Activated T-helper 1 cell treated with anti-CD3 and anti-CD28 coated beads, Interleukin-12 subunit alpha, Interleukin-12 subunit beta, Interleukin-2, Interleukin-4 antibody, amounts not matched to agents 30 ng/mL and 10 ng/mL and 1 ng/mL, durations not matched to agents 14 hours and 24 hours and 36 hours (primary cell): ENCODE results near the gene GPX8. TPM values are rescaled to one million over a fixed set of nuclear protein-coding genes. Genes with fewer than 3 reads are reported as not detected.

Experiments
- DNase-seq: peaks from one replicate; pipeline ENCODE4 v3.0.0; 2021; ENCODE audit warnings: low spot score
- H3K27ac Mint-ChIP-seq: one replicate; pipeline ENCODE4 v1.8.0; 2021; ENCODE audit warnings: mild to moderate bottlenecking, mixed read lengths
- H3K27me3 Mint-ChIP-seq: one replicate; pipeline ENCODE4 v1.8.0; 2022; ENCODE audit warnings: mild to moderate bottlenecking, moderate library complexity, mixed read lengths; ENCODE audit not compliant: insufficient read depth
- H3K36me3 Mint-ChIP-seq: one replicate; pipeline ENCODE4 v1.8.0; 2021; ENCODE audit warnings: low read depth, mixed read lengths
- H3K4me1 Mint-ChIP-seq: one replicate; pipeline ENCODE4 v1.8.0; 2021; ENCODE audit warnings: low read depth, mixed read lengths
- H3K4me3 Mint-ChIP-seq: one replicate; pipeline ENCODE4 v1.8.0; 2021; ENCODE audit warnings: mild to moderate bottlenecking, moderate library complexity, mixed read lengths
- H3K9me3 Mint-ChIP-seq: one replicate; pipeline ENCODE4 v1.8.0; 2021; ENCODE audit warnings: mixed read lengths
- intact Hi-C: fragments of 100-400 bp; cut with micrococcal nuclease; formaldehyde crosslinking; loops from one replicate; pipeline ENCODE4 v1.15.1; 2024
- total RNA-seq: library from RNA; stranded (reverse); gene quantifications from 2 replicates; pipeline ENCODE4 v1.2.3, GENCODE V29; 2022

GPX8 gene
- total RNA-seq, 1 donor from 2014 or later = not detected

GRCh38 chr5:55176176-55176818 is 16.3 kb downstream of the GPX8 start:
- no peaks in the 10 kb centered on the region for H3K9me3 Mint-ChIP-seq
- H3K4me1 Mint-ChIP-seq = peaks cover 51% of the 10 kb centered on the region
- peaks cover 81% of the 10 kb centered on the region for H3K27me3 Mint-ChIP-seq
- peak overlapping the region; percentile 65 for H3K4me3 Mint-ChIP-seq
- no peak for DNase-seq
- no peaks in the 10 kb centered on the region for H3K36me3 Mint-ChIP-seq
- intact Hi-C loops = loop anchor here (10.0 kb wide), 1 partner anchor 239 kb away; no protein-coding TSS in a partner anchor
- peak overlapping the region; percentile 21 for H3K27ac Mint-ChIP-seq

GRCh38 chr5:55177078-55177477 is 17.1 kb downstream of the GPX8 start:
- H3K4me1 Mint-ChIP-seq = peaks cover 46% of the 10 kb centered on the region
- intact Hi-C loops = loop anchor here (10.0 kb wide), 1 partner anchor 238 kb away; no protein-coding TSS in a partner anchor
- no peaks in the 10 kb centered on the region for H3K36me3 Mint-ChIP-seq
- no peak for DNase-seq
- peaks cover 84% of the 10 kb centered on the region for H3K27me3 Mint-ChIP-seq
- H3K27ac Mint-ChIP-seq = no peak overlapping the region
- H3K4me3 Mint-ChIP-seq = no peak overlapping the region
- no peaks in the 10 kb centered on the region for H3K9me3 Mint-ChIP-seq

- H3K27me3 Mint-ChIP-seq = peaks cover 81% of the 10 kb centered on the region
- H3K9me3 Mint-ChIP-seq = no peaks in the 10 kb centered on the region
- H3K36me3 Mint-ChIP-seq = no peaks in the 10 kb centered on the region
- DNase-seq = no peak
- H3K27ac Mint-ChIP-seq = no peak overlapping the region
- H3K4me1 Mint-ChIP-seq = peaks cover 27% of the 10 kb centered on the region
- no peak overlapping the region for H3K4me3 Mint-ChIP-seq
- intact Hi-C loops = no loop called here
These were observed 20.0 kb downstream of the GPX8 start for GRCh38 chr5:55180016-55180415.

DNA sequence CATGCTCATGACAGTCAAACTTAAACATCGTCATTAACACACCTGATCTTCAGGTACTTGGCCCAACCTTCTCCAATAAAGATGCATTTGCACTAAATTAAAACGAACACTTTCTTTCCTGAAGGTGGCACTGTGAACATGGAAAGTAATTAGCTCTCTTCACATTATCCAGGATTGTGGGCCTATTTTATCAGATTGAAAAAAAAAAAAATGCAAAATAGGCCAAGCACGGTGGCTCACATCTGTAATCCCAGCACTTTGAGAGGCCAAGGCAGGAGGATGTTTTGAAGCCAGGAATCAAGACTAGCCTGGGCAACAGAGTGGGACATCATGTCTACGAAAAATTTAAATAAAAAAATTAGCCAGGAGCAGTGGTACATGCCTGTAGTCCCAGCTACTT is 27.4 kb downstream of the GPX8 start:
- no peak overlapping the region for H3K27ac Mint-ChIP-seq
- DNase-seq = no peak
- peaks cover 62% of the 10 kb centered on the region for H3K27me3 Mint-ChIP-seq
- H3K36me3 Mint-ChIP-seq = no peaks in the 10 kb centered on the region
- intact Hi-C loops = no loop called here
- H3K4me1 Mint-ChIP-seq = no peaks in the 10 kb centered on the region
- no peak overlapping the region for H3K4me3 Mint-ChIP-seq
- H3K9me3 Mint-ChIP-seq = no peaks in the 10 kb centered on the region

DNA sequence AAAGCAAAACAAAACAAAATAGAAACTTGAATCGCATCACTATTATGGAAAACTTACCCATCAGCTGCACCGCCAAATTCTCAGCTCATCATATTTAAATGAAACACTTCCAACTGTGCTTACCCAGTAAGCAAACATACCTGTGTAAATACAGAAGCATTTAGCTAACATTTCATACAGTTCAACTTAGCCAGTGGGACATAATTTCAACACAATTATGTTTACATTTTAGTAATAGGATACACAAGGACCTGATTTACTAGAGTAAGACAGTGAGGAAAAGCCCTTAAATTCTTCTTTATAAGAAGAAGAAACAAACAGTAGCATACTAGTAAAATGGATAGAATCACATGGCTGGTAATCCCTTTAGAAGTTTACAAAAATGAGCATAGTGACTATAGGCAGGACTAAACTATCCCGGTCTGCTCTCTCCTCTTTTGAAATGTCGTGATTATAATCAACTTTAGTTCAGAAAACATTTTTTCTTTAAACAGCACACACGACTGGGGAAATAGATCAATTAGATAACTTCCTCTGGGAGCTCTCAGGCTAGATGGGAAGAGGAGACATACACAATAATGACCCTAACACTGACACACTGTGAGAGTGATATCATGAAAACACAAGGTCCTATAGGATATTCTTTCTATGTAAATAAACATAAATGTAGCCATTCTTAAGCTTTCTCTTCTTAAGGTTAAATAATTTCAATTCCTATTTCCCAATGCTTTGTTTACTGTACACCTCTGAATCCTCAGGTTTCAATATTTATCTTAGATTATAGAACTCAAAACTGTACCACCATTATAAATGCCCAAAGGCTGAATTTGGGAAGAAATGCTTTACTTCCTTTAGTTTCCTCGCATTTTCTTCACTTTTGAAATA is 28.9 kb downstream of the GPX8 start:
- DNase-seq = no peak
- Mint-ChIP-seq H3K27ac (no peak overlapping the region), H3K4me3 (no peak overlapping the region), H3K27me3 (peaks cover 64% of the 10 kb centered on the region), H3K9me3 (no peaks in the 10 kb centered on the region), H3K36me3 (no peaks in the 10 kb centered on the region), H3K4me1 (no peaks in the 10 kb centered on the region)
- intact Hi-C loops = no loop called here

DNA sequence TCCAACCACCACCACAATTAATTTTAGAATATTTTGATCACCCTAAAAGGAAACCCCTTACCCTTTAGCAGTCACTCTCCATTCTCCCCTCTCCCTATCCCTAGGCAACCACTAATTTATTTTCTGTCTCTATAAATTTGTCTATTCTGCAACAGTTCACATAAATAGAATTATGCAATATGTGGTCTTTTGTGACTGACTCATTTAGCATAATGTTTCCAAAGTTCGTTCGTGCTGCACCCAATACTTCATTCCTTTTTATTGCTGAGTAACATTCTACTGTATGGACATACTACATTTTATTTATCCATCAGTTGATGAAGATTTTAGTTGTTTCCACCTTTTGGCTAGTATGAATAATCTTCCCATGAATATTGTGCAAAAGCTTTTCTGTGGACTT is 31.2 kb downstream of the GPX8 start:
- Mint-ChIP-seq H3K4me1 (no peaks in the 10 kb centered on the region), H3K27me3 (peaks cover 70% of the 10 kb centered on the region), H3K27ac (no peak overlapping the region), H3K9me3 (no peaks in the 10 kb centered on the region), H3K4me3 (no peak overlapping the region), H3K36me3 (no peaks in the 10 kb centered on the region)
- no peak for DNase-seq
- intact Hi-C loops = no loop called here

DNA sequence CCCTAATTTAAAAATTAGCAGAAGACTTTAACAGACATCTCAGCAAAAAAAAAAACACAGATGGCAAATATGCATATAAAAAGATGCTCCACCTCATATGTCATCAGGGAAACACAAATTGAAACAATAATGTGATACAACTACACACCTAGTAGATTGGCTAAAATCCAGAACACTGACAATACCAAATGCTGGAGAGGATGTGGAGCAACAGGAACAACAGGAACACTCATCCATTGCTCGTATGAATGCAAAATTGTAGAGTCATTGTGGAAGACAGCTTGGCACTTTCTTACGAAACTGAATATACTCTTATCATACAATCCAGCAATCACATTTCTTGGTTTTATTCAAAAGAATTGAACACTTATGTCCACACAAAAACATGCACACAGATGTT is 45.0 kb downstream of the GPX8 start:
- no peak overlapping the region for H3K4me3 Mint-ChIP-seq
- DNase-seq = no peak
- no peak overlapping the region for H3K27ac Mint-ChIP-seq
- H3K4me1 Mint-ChIP-seq = peaks cover 7% of the 10 kb centered on the region
- intact Hi-C loops = no loop called here
- H3K27me3 Mint-ChIP-seq = peaks cover 42% of the 10 kb centered on the region
- H3K36me3 Mint-ChIP-seq = no peaks in the 10 kb centered on the region
- peaks cover 3% of the 10 kb centered on the region for H3K9me3 Mint-ChIP-seq

DNA sequence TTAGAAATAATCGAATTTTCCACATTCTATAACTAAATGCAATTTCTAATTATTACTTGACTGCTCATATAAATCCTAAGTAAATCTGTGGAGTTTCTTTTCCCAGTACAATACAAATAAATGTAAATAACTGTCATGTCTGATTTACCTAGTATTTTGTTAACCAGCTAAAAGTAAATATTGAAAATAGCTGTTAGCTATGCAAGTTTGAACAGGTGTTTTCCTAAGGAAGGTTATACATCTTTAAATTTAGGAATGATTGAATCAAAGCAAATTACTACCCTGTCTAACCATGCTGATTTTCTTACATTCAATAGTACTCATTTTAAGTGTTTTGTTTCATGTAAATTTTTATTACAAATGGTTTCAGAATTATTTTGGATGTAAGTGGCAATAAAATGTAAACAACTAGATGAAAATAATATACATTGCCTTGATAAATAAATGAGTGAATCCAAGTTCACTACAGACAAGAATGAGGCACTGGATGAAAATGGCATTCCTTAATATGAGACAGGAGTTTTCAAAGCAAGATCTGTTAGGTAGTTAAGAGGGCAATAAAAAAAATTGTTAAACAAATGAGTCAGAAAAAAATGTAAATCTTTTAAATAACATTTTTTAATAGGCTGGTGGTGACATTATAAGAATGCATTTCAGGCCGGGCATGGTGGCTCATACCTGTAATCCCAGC is 51.4 kb downstream of the GPX8 start:
- H3K9me3 Mint-ChIP-seq = no peaks in the 10 kb centered on the region
- H3K4me1 Mint-ChIP-seq = peaks cover 7% of the 10 kb centered on the region
- intact Hi-C loops = no loop called here
- H3K36me3 Mint-ChIP-seq = no peaks in the 10 kb centered on the region
- no peak overlapping the region for H3K4me3 Mint-ChIP-seq
- H3K27me3 Mint-ChIP-seq = peaks cover 34% of the 10 kb centered on the region
- no peak for DNase-seq
- H3K27ac Mint-ChIP-seq = no peak overlapping the region

Other genes with a start within 250 kb of the GPX8 start
- gene ESM1, start 174.6 kb upstream of the GPX8 start, total RNA-seq = not detected in 2 replicates
- gene GZMK, start 135.9 kb upstream of the GPX8 start, total RNA-seq = 6.2 and 7.0 TPM in 2 replicates
- 88.1 and 93.7 TPM in 2 replicates for gene GZMA, start 57.5 kb upstream of the GPX8 start, total RNA-seq
- not detected in 2 replicates for gene CDC20B, start 13.0 kb downstream of the GPX8 start, total RNA-seq
- gene MCIDAS, start 67.1 kb downstream of the GPX8 start, total RNA-seq = 0.10 TPM in 1 of 2 replicates, not detected in the other
- gene CCNO, start 73.4 kb downstream of the GPX8 start, total RNA-seq = 0.10 and 0.20 TPM in 2 replicates
- 20.3 and 22.3 TPM in 2 replicates for gene DHX29, start 147.5 kb downstream of the GPX8 start, total RNA-seq
- 110 and 122 TPM in 2 replicates for gene MTREX, start 147.8 kb downstream of the GPX8 start, total RNA-seq